OCI-LY3 (cell line): Measurements from ENCODE around the gene CD72.
"Not testable (repeated sequence)": the region's sequence is repeated elsewhere in the genome, so short reads cannot be mapped to it uniquely, and the experiment has no call there.

Experiments
- H2AFZ ChIP-seq: fragments of 200-600, 300-600 bp; shearing (Covaris generic); 2 replicates; pipeline ENCODE4 v1.6.0; 2014; ENCODE audit warnings: antibody characterized with exemption, low read depth, low read length
- H3K27ac ChIP-seq: fragments of 200-600, 300-600 bp; sonication (generic); 2 replicates; pipeline ENCODE4 v1.5.1; 2014; ENCODE audit warnings: mild to moderate bottlenecking, low read length, moderate library complexity, mixed read lengths
- H3K27me3 ChIP-seq: fragments of 200-600, 300-600 bp; sonication (generic); 2 replicates; pipeline ENCODE4 v1.6.1; 2014; ENCODE audit warnings: low read depth, low read length, mixed read lengths
- H3K36me3 ChIP-seq: fragments of 200-600, 300-600 bp; sonication (generic); replicated peaks from 2 replicates; pipeline ENCODE3; 2014; ENCODE audit warnings: low read depth, low read length, mixed read lengths
- H3K4me1 ChIP-seq: fragments of 300-600, 200-600 bp; sonication (generic); 2 replicates; pipeline ENCODE4 v1.6.1; 2014; ENCODE audit warnings: low read length, mixed read lengths
- H3K4me2 ChIP-seq: fragments of 200-600, 300-600 bp; sonication (generic); 2 replicates; pipeline ENCODE4 v1.6.1; 2014; ENCODE audit warnings: low read length, mixed read lengths
- H3K4me3 ChIP-seq: fragments of 300-600, 200-600 bp; sonication (generic); 2 replicates; pipeline ENCODE4 v1.5.1; 2014; ENCODE audit warnings: antibody characterized with exemption, mild to moderate bottlenecking, low read length, moderate library complexity
- H3K79me2 ChIP-seq: fragments of 300-600, 200-600 bp; shearing (Covaris generic); 2 replicates; pipeline ENCODE4 v1.6.1; 2014; ENCODE audit warnings: mild to moderate bottlenecking, low read length, mixed read lengths
- H3K9ac ChIP-seq: fragments of 300-600, 200-600 bp; shearing (Covaris generic); 2 replicates; pipeline ENCODE4 v1.6.0; 2014; ENCODE audit warnings: mild to moderate bottlenecking, low read length, moderate library complexity
- H3K9me3 ChIP-seq: fragments of 200-600, 300-600 bp; shearing (Covaris generic); 2 replicates; pipeline ENCODE4 v1.6.1; 2014; ENCODE audit warnings: low read length, mixed read lengths; ENCODE audit not compliant: insufficient read depth
- H4K20me1 ChIP-seq: fragments of 200-600, 300-600 bp; sonication (generic); 2 replicates; pipeline ENCODE4 v1.6.1; 2016; ENCODE audit warnings: low read length, mixed read lengths; ENCODE audit not compliant: insufficient read depth
- CTCF ChIP-seq: fragments of 200-600, 300-600 bp; sonication (generic); IDR thresholded peaks from 2 replicates; pipeline ENCODE4 v1.5.1; 2014; ENCODE audit warnings: antibody characterized with exemption, low read length, low read depth
- EZH2phosphoT487 ChIP-seq: fragments of 200-600 bp; shearing (Covaris generic); IDR thresholded peaks from 2 replicates; pipeline ENCODE4 v1.6.1; 2018; ENCODE audit warnings: antibody characterized with exemption, mixed run types, low read depth

Gene CD72

GRCh38 chr9:35616681-35617459 is 1.3 kb downstream of the CD72 start:
- TF ChIP-seq EZH2phosphoT487 (no peak), CTCF (peak; percentile 12; the same call in 1 of the 2 replicates)
- H3K4me2 ChIP-seq, result peak overlapping the region; percentile 58
- H3K36me3 ChIP-seq, result no peaks in the 10 kb centered on the region
- H3K4me1 ChIP-seq, result peaks cover 57% of the 10 kb centered on the region
- H3K27me3 ChIP-seq, result 0 out of 2 replicates have a peak, but pooled peaks cover 5% of the 10 kb centered on the region
- no peaks in the 10 kb centered on the region for H4K20me1 ChIP-seq
- peak overlapping the region; percentile 57 for H3K9ac ChIP-seq
- no peak overlapping the region for H3K27ac ChIP-seq
- H3K9me3 ChIP-seq, result peaks cover 3% of the 10 kb centered on the region; the same call in 1 of the 2 replicates
- H3K79me2 ChIP-seq, result no peaks in the 10 kb centered on the region
- peak overlapping the region; percentile 74 for H3K4me3 ChIP-seq
- peak overlapping the region; percentile 71; the same call in 1 of the 2 replicates for H2AFZ ChIP-seq

- Histone ChIP-seq H3K4me2 (peak overlapping the region; percentile 58; the same call in 1 of the 2 replicates), H2AFZ (no peak overlapping the region)
Measured at GRCh38 chr9:35615981-35616680, 2.1 kb downstream of the CD72 start.

GRCh38 chr9:35612843-35613242 is 5.4 kb downstream of the CD72 start:
- Histone ChIP-seq H3K4me2 (no peak overlapping the region), H3K9ac (no peak overlapping the region), H3K36me3 (peaks cover 15% of the 10 kb centered on the region), H2AFZ (no peak overlapping the region), H3K4me1 (peaks cover 17% of the 10 kb centered on the region), H3K27ac (no peak overlapping the region), H3K4me3 (no peak overlapping the region), H3K27me3 (0 out of 2 replicates have a peak, but pooled peaks cover 5% of the 10 kb centered on the region), H3K79me2 (no peaks in the 10 kb centered on the region), H4K20me1 (no peaks in the 10 kb centered on the region), H3K9me3 (no peaks in the 10 kb centered on the region)
- TF ChIP-seq CTCF, result no peak
- no peak for TF ChIP-seq EZH2phosphoT487

More at GRCh38 chr9:35615981-35616680, 2.1 kb downstream of the CD72 start:
- no peaks in the 10 kb centered on the region for H4K20me1 ChIP-seq
- H3K4me1 ChIP-seq, result peaks cover 49% of the 10 kb centered on the region
- no peak for TF ChIP-seq CTCF
- no peak for TF ChIP-seq EZH2phosphoT487
- no peak overlapping the region for H3K4me3 ChIP-seq
- H3K9ac ChIP-seq, result no peak overlapping the region
- H3K27ac ChIP-seq, result no peak overlapping the region
- H3K79me2 ChIP-seq, result no peaks in the 10 kb centered on the region
- H3K36me3 ChIP-seq, result no peaks in the 10 kb centered on the region
- 0 out of 2 replicates have a peak, but pooled peaks cover 5% of the 10 kb centered on the region for H3K27me3 ChIP-seq
- peaks cover 3% of the 10 kb centered on the region; the same call in 1 of the 2 replicates for H3K9me3 ChIP-seq

GRCh38 chr9:35612066-35612465 is 6.1 kb downstream of the CD72 start:
- H3K4me3 ChIP-seq, H3K27me3 ChIP-seq, H3K4me1 ChIP-seq, H3K79me2 ChIP-seq, H3K9me3 ChIP-seq, H4K20me1 ChIP-seq, H3K27ac ChIP-seq, H3K4me2 ChIP-seq, H3K9ac ChIP-seq, H2AFZ ChIP-seq: not testable (repeated sequence)
- H3K36me3 ChIP-seq, result peaks cover 15% of the 10 kb centered on the region
